ENCODE results near the gene C7orf33.
"Not testable (repeated sequence)": the region's sequence is repeated elsewhere in the genome, so short reads cannot be mapped to it uniquely, and the experiment has no call there.

The C7orf33 gene

GRCh38 chr7:148590471-148590870, at the start of gene C7orf33:
C7orf33 (plus strand) TSS chr7:148590766; CDS start chr7:148590926, 160 bp downstream.
- DNase-seq (ENCODE audit: low spot score) = no peak

GRCh38 chr7:148541891-148542504, 48.6 kb upstream of the C7orf33 start:
- no peak for DNase-seq (ENCODE audit: low spot score)

GRCh38 chr7:148543302-148543701, 47.3 kb upstream of the C7orf33 start:
- no peak for DNase-seq (ENCODE audit: low spot score)

- DNase-seq (ENCODE audit: low spot score) = no peak
These were observed 45.4 kb upstream of the C7orf33 start for GRCh38 chr7:148545172-148545571.

- no peak for DNase-seq (ENCODE audit: low spot score)
These were observed 44.6 kb upstream of the C7orf33 start for GRCh38 chr7:148545932-148546331.

- no peak for DNase-seq (ENCODE audit: low spot score)
These were observed 43.7 kb upstream of the C7orf33 start for GRCh38 chr7:148546857-148547256.

- DNase-seq (ENCODE audit: low spot score) = no peak
These were observed 42.6 kb upstream of the C7orf33 start for GRCh38 chr7:148547951-148548350.

- no peak for DNase-seq (ENCODE audit: low spot score)
These were observed 36.6 kb upstream of the C7orf33 start for GRCh38 chr7:148553979-148554378.

- DNase-seq (ENCODE audit: low spot score) = no peak
These were observed 33.7 kb upstream of the C7orf33 start for GRCh38 chr7:148556892-148557291.

GRCh38 chr7:148558914-148559313, 31.7 kb upstream of the C7orf33 start:
- no peak for DNase-seq (ENCODE audit: low spot score)

GRCh38 chr7:148561099-148561498, 29.5 kb upstream of the C7orf33 start:
- DNase-seq (ENCODE audit: low spot score) = no peak

GRCh38 chr7:148563583-148564274, 26.8 kb upstream of the C7orf33 start:
- DNase-seq (ENCODE audit: low spot score) = no peak

GRCh38 chr7:148564275-148564951, 26.2 kb upstream of the C7orf33 start:
- not testable (repeated sequence) for DNase-seq (ENCODE audit: low spot score)

- no peak for DNase-seq (ENCODE audit: low spot score)
These were observed 23.8 kb upstream of the C7orf33 start for GRCh38 chr7:148566736-148567135.

- DNase-seq (ENCODE audit: low spot score) = peak; percentile 35
These were observed 23.0 kb upstream of the C7orf33 start for GRCh38 chr7:148567524-148567923.

- DNase-seq (ENCODE audit: low spot score) = no peak
These were observed 20.1 kb upstream of the C7orf33 start for GRCh38 chr7:148570510-148570909.

- not testable (repeated sequence) for DNase-seq (ENCODE audit: low spot score)
These were observed 19.6 kb upstream of the C7orf33 start for GRCh38 chr7:148570973-148571372.

- no peak for DNase-seq (ENCODE audit: low spot score)
These were observed 19.2 kb upstream of the C7orf33 start for GRCh38 chr7:148571381-148571780.

GRCh38 chr7:148572067-148572522, 18.5 kb upstream of the C7orf33 start:
- DNase-seq (ENCODE audit: low spot score) = no peak

GRCh38 chr7:148573581-148573980, 17.0 kb upstream of the C7orf33 start:
- DNase-seq (ENCODE audit: low spot score) = not testable (repeated sequence)

GRCh38 chr7:148575640-148576411, 14.7 kb upstream of the C7orf33 start:
- DNase-seq (ENCODE audit: low spot score) = peak; percentile 75

GRCh38 chr7:148579366-148579765, 11.2 kb upstream of the C7orf33 start:
- no peak for DNase-seq (ENCODE audit: low spot score)
